ENCODE measurements around the gene WIPF1.

The WIPF1 gene

GRCh38 chr2:174633623-174633930 lies 36.0 kb upstream of the WIPF1 start:
- TF ChIP-seq EZH2 (optimal IDR thresholded peaks at IDR 0.05; ENCODE audit: low read depth, low read length) (no peak), EZH2phosphoT487 (IDR thresholded peaks at IDR 0.05; ENCODE audit: low read length) (no peak), CTCF (IDR thresholded peaks at IDR 0.05; ENCODE audit: low read length) (no peak)
- Histone ChIP-seq H3K4me1 (ENCODE audit: low read length) (peaks cover 26% of the 10 kb centered on the region), H3K27me3 (replicated peaks; ENCODE audit: insufficient read depth, low read length) (no peaks in the 10 kb centered on the region), H3K4me2 (ENCODE audit: low read depth, low read length) (peak overlapping the region; percentile 97), H3K27ac (ENCODE audit: low read length) (peak overlapping the region; percentile 90), H3K9me3 (replicated peaks; ENCODE audit: insufficient read depth, low read length) (no peaks in the 10 kb centered on the region), H3K79me2 (ENCODE audit: low read length) (peaks cover 66% of the 10 kb centered on the region), H2AFZ (ENCODE audit: low read length) (peak overlapping the region; percentile 87), H3K4me3 (ENCODE audit: low read length) (peak overlapping the region; percentile 68), H3K9ac (ENCODE audit: low read length) (peak overlapping the region; percentile 79), H3K36me3 (replicated peaks; ENCODE audit: insufficient read depth, low read length) (peaks cover 5% of the 10 kb centered on the region), H3K9me2 (replicated peaks; ENCODE audit: insufficient read depth, low read length) (no peaks in the 10 kb centered on the region), H4K20me1 (ENCODE audit: insufficient read depth, low read length) (no peaks in the 10 kb centered on the region), H3F3A (ENCODE audit: insufficient read depth, low read length) (peaks cover 23% of the 10 kb centered on the region)
- DNase-seq, result peak; percentile 39

- Histone ChIP-seq H3K9me3 (replicated peaks; ENCODE audit: insufficient read depth, low read length) (no peaks in the 10 kb centered on the region), H3K9me2 (replicated peaks; ENCODE audit: insufficient read depth, low read length) (no peaks in the 10 kb centered on the region), H3F3A (ENCODE audit: insufficient read depth, low read length) (peaks cover 23% of the 10 kb centered on the region), H3K4me3 (ENCODE audit: low read length) (peak overlapping the region; percentile 68), H3K4me2 (ENCODE audit: low read depth, low read length) (peak overlapping the region; percentile 97), H3K9ac (ENCODE audit: low read length) (peak overlapping the region; percentile 79), H3K4me1 (ENCODE audit: low read length) (peaks cover 26% of the 10 kb centered on the region), H3K27ac (ENCODE audit: low read length) (peak overlapping the region; percentile 90), H2AFZ (ENCODE audit: low read length) (peak overlapping the region; percentile 87), H3K79me2 (ENCODE audit: low read length) (peaks cover 72% of the 10 kb centered on the region), H3K27me3 (replicated peaks; ENCODE audit: insufficient read depth, low read length) (no peaks in the 10 kb centered on the region), H3K36me3 (replicated peaks; ENCODE audit: insufficient read depth, low read length) (peaks cover 5% of the 10 kb centered on the region), H4K20me1 (ENCODE audit: insufficient read depth, low read length) (no peaks in the 10 kb centered on the region)
- TF ChIP-seq EZH2phosphoT487 (IDR thresholded peaks at IDR 0.05; ENCODE audit: low read length) (no peak), CTCF (IDR thresholded peaks at IDR 0.05; ENCODE audit: low read length) (peak; percentile 28; the same call in 1 of the 2 replicates), EZH2 (optimal IDR thresholded peaks at IDR 0.05; ENCODE audit: low read depth, low read length) (no peak)
- peak; percentile 74 for DNase-seq
Measured at GRCh38 chr2:174632841-174633622, 35.4 kb upstream of the WIPF1 start.

GRCh38 chr2:174631009-174631981 lies 33.7 kb upstream of the WIPF1 start:
- no peak overlapping the region for H3K27ac ChIP-seq (ENCODE audit: low read length)
- no peak overlapping the region; the same call in 1 of the 2 replicates for H3K9ac ChIP-seq (ENCODE audit: low read length)
- H3K27me3 ChIP-seq (replicated peaks; ENCODE audit: insufficient read depth, low read length), result no peaks in the 10 kb centered on the region
- no peak for DNase-seq
- H3K79me2 ChIP-seq (ENCODE audit: low read length), result peaks cover 88% of the 10 kb centered on the region
- H4K20me1 ChIP-seq (ENCODE audit: insufficient read depth, low read length), result no peaks in the 10 kb centered on the region
- H3K36me3 ChIP-seq (replicated peaks; ENCODE audit: insufficient read depth, low read length), result peaks cover 5% of the 10 kb centered on the region
- TF ChIP-seq EZH2 (optimal IDR thresholded peaks at IDR 0.05; ENCODE audit: low read depth, low read length) (no peak), EZH2phosphoT487 (IDR thresholded peaks at IDR 0.05; ENCODE audit: low read length) (no peak), CTCF (IDR thresholded peaks at IDR 0.05; ENCODE audit: low read length) (no peak)
- H3K4me2 ChIP-seq (ENCODE audit: low read depth, low read length), result peak overlapping the region; percentile 97
- no peak overlapping the region for H2AFZ ChIP-seq (ENCODE audit: low read length)
- H3K4me1 ChIP-seq (ENCODE audit: low read length), result peaks cover 26% of the 10 kb centered on the region
- 0 out of 2 replicates have a peak overlapping the region, but pooled peaks have one; percentile 68 for H3K4me3 ChIP-seq (ENCODE audit: low read length)
- H3F3A ChIP-seq (ENCODE audit: insufficient read depth, low read length), result peaks cover 23% of the 10 kb centered on the region
- H3K9me2 ChIP-seq (replicated peaks; ENCODE audit: insufficient read depth, low read length), result no peaks in the 10 kb centered on the region
- H3K9me3 ChIP-seq (replicated peaks; ENCODE audit: insufficient read depth, low read length), result no peaks in the 10 kb centered on the region

Measured in MM.1S (cell line).